Endothelial cell of umbilical vein (primary cell): ENCODE results near the gene LIPM. TPM values are rescaled to one million over a fixed set of nuclear protein-coding genes. Genes with fewer than 3 reads are reported as not detected.

ENCODE experiments used
- BruUV-seq: library from RNA; stranded (reverse); fragments of 400-500 nt; replicated peaks from 2 replicates; lab custom pipeline; 2021; lab: Mats Ljungman, UMichigan
- CTCF ChIA-PET: fragments of 300-600, 350-600 bp; sonication (Branson Sonifier 250); formaldehyde crosslinking; loops from one replicate; lab custom pipeline; 2021; ENCODE audit warnings: antibody characterized with exemption, inconsistent platforms; lab: Charles Lee
- POLR2A ChIA-PET: fragments of 300-600, 350-600 bp; sonication (Branson Sonifier 250); formaldehyde crosslinking; loops from one replicate; lab custom pipeline; 2021; ENCODE audit warnings: antibody characterized with exemption, inconsistent platforms; lab: Charles Lee
- DNase-seq: peaks from one replicate; pipeline ENCODE4 v3.0.0-alpha.2; 2011; ENCODE audit warnings: low read depth, low spot score
- FAIRE-seq: peaks from 2 replicates; lab custom pipeline; 2011; peaks lifted over from hg19 to GRCh38; lab: Jason Lieb, UNC
- H2AFZ ChIP-seq: 2 replicates; pipeline ENCODE4 v1.6.0; 2012; ENCODE audit warnings: low read depth, low read length, control low read depth, inconsistent platforms
- H3K27ac ChIP-seq: 2 replicates; pipeline ENCODE4 v1.5.1; 2011; ENCODE audit warnings: low read depth, mild to moderate bottlenecking, control low read depth, low read length, moderate library complexity; ENCODE audit not compliant: insufficient read depth
- H3K27me3 ChIP-seq, 2 experiments: 2 replicates each; pipeline versions ENCODE4 v1.6.0 to v1.6.1; 2011; ENCODE audit warnings: low read length in 2 of 2, mixed read lengths in 1 of 2; ENCODE audit not compliant: control insufficient read depth in 2 of 2, insufficient read depth in 2 of 2
- H3K36me3 ChIP-seq, 2 experiments: 2 replicates in 1 of 2; 3 replicates in 1 of 2; pipeline ENCODE4 v1.5.1; 2011; ENCODE audit warnings: low read length in 2 of 2, mild to moderate bottlenecking in 1 of 2, moderate library complexity in 1 of 2; ENCODE audit not compliant: control insufficient read depth in 2 of 2, insufficient read depth in 2 of 2; ENCODE audit errors: extremely low read depth in 1 of 2
- H3K4me1 ChIP-seq: 3 replicates; pipeline ENCODE4 v1.5.1; 2011; ENCODE audit warnings: mild to moderate bottlenecking, low read length; ENCODE audit not compliant: control insufficient read depth, insufficient read depth; ENCODE audit errors: extremely low read depth
- H3K4me2 ChIP-seq: 2 replicates; pipeline ENCODE4 v1.6.1; 2011; ENCODE audit warnings: low read length, control low read depth, mixed read lengths; ENCODE audit not compliant: insufficient read depth
- H3K4me3 ChIP-seq, 3 experiments: fragments of 200-600 bp in 1 of 3; sonication (generic), shearing (Covaris generic) in 1 of 3; replicated peaks in 1 of 3; 2 replicates each; pipeline ENCODE4 v1.5.1; 2011 to 2016; ENCODE audit warnings: control low read depth in 3 of 3, low read length in 3 of 3, mild to moderate bottlenecking in 2 of 3, inconsistent platforms in 1 of 3, low read depth in 1 of 3, moderate library complexity in 1 of 3; ENCODE audit not compliant: insufficient read depth in 1 of 3
- H3K79me2 ChIP-seq: 2 replicates; pipeline ENCODE4 v1.6.0; 2012; ENCODE audit warnings: low read length, inconsistent platforms; ENCODE audit not compliant: control insufficient read depth, insufficient read depth
- H3K9ac ChIP-seq: replicated peaks from 2 replicates; pipeline ENCODE3; 2011; ENCODE audit warnings: low read length, control low read depth; ENCODE audit not compliant: insufficient read depth; ENCODE audit errors: extremely low read depth
- H3K9me1 ChIP-seq: replicated peaks from 3 replicates; pipeline ENCODE4 v1.6.0; 2011; ENCODE audit warnings: mild to moderate bottlenecking, low read length; ENCODE audit not compliant: control insufficient read depth, insufficient read depth; ENCODE audit errors: extremely low read depth
- H3K9me3 ChIP-seq: replicated peaks from 2 replicates; pipeline ENCODE4 v1.5.1; 2012; ENCODE audit warnings: low read length, inconsistent platforms; ENCODE audit not compliant: control insufficient read depth, insufficient read depth
- H4K20me1 ChIP-seq: replicated peaks from 2 replicates; pipeline ENCODE3; 2011; ENCODE audit warnings: mild to moderate bottlenecking, low read length; ENCODE audit not compliant: control insufficient read depth, insufficient read depth; ENCODE audit errors: extremely low read depth
- EZH2 ChIP-seq: IDR thresholded peaks from 2 replicates; pipeline ENCODE4 v1.6.1; 2012; ENCODE audit warnings: borderline replicate concordance, low read depth, mild to moderate bottlenecking, moderate library complexity, low read length, inconsistent platforms; ENCODE audit not compliant: severe bottlenecking
- FOS ChIP-seq: IDR thresholded peaks from 2 replicates; pipeline ENCODE4 v1.6.1; 2011; ENCODE audit warnings: mild to moderate bottlenecking, low read length, moderate library complexity, borderline replicate concordance; ENCODE audit not compliant: insufficient read depth
- GATA2 ChIP-seq: IDR thresholded peaks from 2 replicates; pipeline ENCODE4 v1.7.0; 2011; ENCODE audit warnings: low read depth, mild to moderate bottlenecking, moderate library complexity, mixed read lengths, low read length; ENCODE audit not compliant: insufficient read length, insufficient read depth
- JUN ChIP-seq: IDR thresholded peaks from 2 replicates; pipeline ENCODE4 v1.6.1; 2011; ENCODE audit warnings: borderline replicate concordance, low read depth; ENCODE audit not compliant: insufficient read length, insufficient read depth
- MYC ChIP-seq: IDR thresholded peaks from one replicate; pipeline ENCODE4 v1.6.1; 2011; ENCODE audit warnings: mild to moderate bottlenecking, low read depth, low read length
- POLR2A ChIP-seq: IDR thresholded peaks from 2 replicates; pipeline ENCODE4 v1.6.1; 2012; ENCODE audit warnings: low read depth, mild to moderate bottlenecking, control low read depth, low read length
- POLR2AphosphoS5 ChIP-seq: IDR thresholded peaks from 2 replicates; pipeline ENCODE4 v1.6.1; 2012; ENCODE audit warnings: low read depth, mild to moderate bottlenecking, control low read depth, low read length, moderate library complexity; ENCODE audit not compliant: insufficient read depth
- dilution Hi-C: fragments of 300-500 bp; cut with MboI; formaldehyde crosslinking; loops from one replicate; pipeline ENCODE4 v1.15.0; 2019; ENCODE audit warnings: low sequenced_read_pairs; ENCODE audit not compliant: extremely low pct_ligation_motif_present
- intact Hi-C: fragments of 100-400 bp; cut with micrococcal nuclease; formaldehyde crosslinking; loops from one replicate; pipeline ENCODE4 v1.10.0; 2022
- polyA plus RNA-seq, 4 experiments: library from polyadenylated mRNA; depleted of rRNA in 3 of 4; stranded (reverse) in 3 of 4; unstranded in 1 of 4; fragments of >200 nt; gene quantifications; 2 replicates each; pipeline versions ENCODE4 v1.2.1 to v1.2.3, GENCODE V29; 2011 to 2012; ENCODE audit warnings: missing spikeins in 1 of 4
- total RNA-seq: library from RNA; stranded (reverse); gene quantifications from 2 replicates; pipeline ENCODE4 v1.2.3, GENCODE V29; 2021
- TF ChIP-seq, protein P1 (sequence below), 2 donors: IDR thresholded peaks; 1 replicate in 1 of 2; 2 replicates in 1 of 2; pipeline ENCODE4 v1.5.1; 2011; ENCODE audit warnings: low read length in 2 of 2, mild to moderate bottlenecking in 2 of 2, moderate library complexity in 2 of 2, control low read depth in 1 of 2, inconsistent platforms in 1 of 2, low read depth in 1 of 2; ENCODE audit not compliant: insufficient read depth in 1 of 2; ENCODE audit errors: extremely low read depth in 1 of 2
- TF ChIP-seq, protein P2 (sequence below): IDR thresholded peaks from 2 replicates; pipeline ENCODE4 v1.6.1; 2011; ENCODE audit not compliant: insufficient read depth, insufficient read length

Gene LIPM
- total and polyA plus RNA-seq, 2 donors (not counting 3 experiments of a cell fraction or from before 2014, with no cell fraction given), result not detected

DNA sequence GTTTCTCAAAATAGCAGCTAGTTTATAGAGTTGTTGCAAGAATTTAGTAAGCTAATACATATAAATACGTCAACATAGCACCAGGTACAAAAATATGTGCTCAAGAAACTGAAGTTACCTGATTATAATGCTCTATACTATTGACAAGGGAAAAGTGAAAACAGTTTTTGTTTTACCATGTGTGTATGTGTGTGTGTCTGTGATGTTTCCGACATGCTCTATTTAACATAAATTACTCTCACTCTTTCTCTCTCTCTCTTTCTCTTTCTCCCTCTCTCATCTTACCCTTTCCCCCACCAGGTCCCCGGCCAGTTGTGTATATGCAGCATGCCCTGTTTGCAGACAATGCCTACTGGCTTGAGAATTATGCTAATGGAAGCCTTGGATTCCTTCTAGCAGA lies 38.4 kb upstream of the LIPM start:
- H3K79me2 ChIP-seq, result no peaks in the 10 kb centered on the region
- intact Hi-C loops, result no loop called here
- no peaks in the 10 kb centered on the region for H3K36me3 ChIP-seq
- H3K27me3 ChIP-seq, result no peaks in the 10 kb centered on the region
- ChIA-PET POLR2A (no interaction called here), CTCF (interaction anchor here (1.2 to 1.7 kb wide), 5 partner anchors 12 to 199 kb away, joined by 3 to 7 read pairs (median 3); no protein-coding TSS in a partner anchor)
- no peak overlapping the region for H2AFZ ChIP-seq
- H3K9me1 ChIP-seq, result no peaks in the 10 kb centered on the region
- TF ChIP-seq GATA2 (no peak), FOS (no peak)
- TF ChIP-seq, protein P1, sequence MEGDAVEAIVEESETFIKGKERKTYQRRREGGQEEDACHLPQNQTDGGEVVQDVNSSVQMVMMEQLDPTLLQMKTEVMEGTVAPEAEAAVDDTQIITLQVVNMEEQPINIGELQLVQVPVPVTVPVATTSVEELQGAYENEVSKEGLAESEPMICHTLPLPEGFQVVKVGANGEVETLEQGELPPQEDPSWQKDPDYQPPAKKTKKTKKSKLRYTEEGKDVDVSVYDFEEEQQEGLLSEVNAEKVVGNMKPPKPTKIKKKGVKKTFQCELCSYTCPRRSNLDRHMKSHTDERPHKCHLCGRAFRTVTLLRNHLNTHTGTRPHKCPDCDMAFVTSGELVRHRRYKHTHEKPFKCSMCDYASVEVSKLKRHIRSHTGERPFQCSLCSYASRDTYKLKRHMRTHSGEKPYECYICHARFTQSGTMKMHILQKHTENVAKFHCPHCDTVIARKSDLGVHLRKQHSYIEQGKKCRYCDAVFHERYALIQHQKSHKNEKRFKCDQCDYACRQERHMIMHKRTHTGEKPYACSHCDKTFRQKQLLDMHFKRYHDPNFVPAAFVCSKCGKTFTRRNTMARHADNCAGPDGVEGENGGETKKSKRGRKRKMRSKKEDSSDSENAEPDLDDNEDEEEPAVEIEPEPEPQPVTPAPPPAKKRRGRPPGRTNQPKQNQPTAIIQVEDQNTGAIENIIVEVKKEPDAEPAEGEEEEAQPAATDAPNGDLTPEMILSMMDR (IDR thresholded peaks at IDR 0.05; ENCODE audit: extremely low read depth in 1 of 2, insufficient read depth in 1 of 2, low read depth in 1 of 2, low read length in 2 of 2), result no peak
- BruUV-seq, result no TSS peak
- no peak overlapping the region for H3K4me3 ChIP-seq
- no peak overlapping the region for H3K27ac ChIP-seq
- H3K9ac ChIP-seq, result no peak overlapping the region
- dilution Hi-C loops, result no loop called here
- FAIRE-seq, result no peak
- no peak for DNase-seq
- H3K9me3 ChIP-seq, result no peaks in the 10 kb centered on the region
- H4K20me1 ChIP-seq, result no peaks in the 10 kb centered on the region
- H3K4me2 ChIP-seq, result no peak overlapping the region
- no peaks in the 10 kb centered on the region for H3K4me1 ChIP-seq

DNA sequence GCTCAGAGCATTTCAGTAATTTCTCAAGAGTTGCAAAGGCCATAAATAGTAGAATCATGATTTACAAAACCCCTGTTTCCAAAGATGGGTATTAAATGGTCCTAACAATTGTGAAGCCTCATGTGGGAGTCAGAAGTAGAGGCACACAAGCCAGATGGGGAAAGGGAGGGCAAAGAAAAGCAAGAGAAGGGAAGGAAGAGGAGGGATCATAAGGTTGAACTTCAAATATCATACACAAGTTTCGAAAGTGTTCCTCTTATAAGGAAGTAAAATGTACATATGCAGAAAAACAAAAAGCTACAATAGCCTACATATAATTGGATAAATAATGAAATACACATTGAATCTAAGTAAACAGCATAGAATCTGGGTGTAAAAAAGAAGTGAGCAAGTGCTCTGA lies 36.7 kb upstream of the LIPM start:
- CTCF ChIA-PET, result interaction anchor here (1.5 kb wide), 1 partner anchor 178 kb away, joined by 3 read pairs; no protein-coding TSS in a partner anchor
- Histone ChIP-seq H3K4me3 (no peak overlapping the region), H4K20me1 (no peaks in the 10 kb centered on the region), H3K27me3 (no peaks in the 10 kb centered on the region), H3K9me3 (no peaks in the 10 kb centered on the region), H3K79me2 (no peaks in the 10 kb centered on the region), H3K36me3 (no peaks in the 10 kb centered on the region), H3K9ac (no peak overlapping the region), H3K4me1 (no peaks in the 10 kb centered on the region), H3K4me2 (no peak overlapping the region), H3K9me1 (no peaks in the 10 kb centered on the region), H3K27ac (no peak overlapping the region), H2AFZ (no peak overlapping the region)
- no peak for FAIRE-seq
- DNase-seq, result no peak
- intact Hi-C loops, result no loop called here
- BruUV-seq, result no TSS peak
- POLR2A ChIA-PET, result interaction anchor here (1.4 kb wide), 1 partner anchor 9 kb away, joined by 6 read pairs; no protein-coding TSS in a partner anchor
- dilution Hi-C loops, result no loop called here
- TF ChIP-seq JUN (no peak), FOS (no peak), EZH2 (no peak), GATA2 (no peak), POLR2A (no peak), MYC (no peak), POLR2AphosphoS5 (no peak)
- TF ChIP-seq, protein P1 (IDR thresholded peaks at IDR 0.05; ENCODE audit: extremely low read depth in 1 of 2, insufficient read depth in 1 of 2, low read depth in 1 of 2, low read length in 2 of 2), result no peak
- TF ChIP-seq, protein P2, sequence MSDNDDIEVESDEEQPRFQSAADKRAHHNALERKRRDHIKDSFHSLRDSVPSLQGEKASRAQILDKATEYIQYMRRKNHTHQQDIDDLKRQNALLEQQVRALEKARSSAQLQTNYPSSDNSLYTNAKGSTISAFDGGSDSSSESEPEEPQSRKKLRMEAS, result no peak
